H7 (cell line): ENCODE data around the gene RFX4. TPM values are rescaled to one million over a fixed set of nuclear protein-coding genes. Genes with fewer than 3 reads are reported as not detected.
"Not testable (repeated sequence)": the region's sequence is repeated elsewhere in the genome, so short reads cannot be mapped to it uniquely, and the experiment has no call there.

Experiments
- DNase-seq: peaks from one replicate; pipeline ENCODE4 v3.0.0; 2012
- H3K27me3 ChIP-seq: 2 replicates; pipeline ENCODE4 v1.6.0; 2011; ENCODE audit warnings: mild to moderate bottlenecking, low read length; ENCODE audit not compliant: control insufficient read depth, insufficient read depth
- H3K36me3 ChIP-seq: replicated peaks from 2 replicates; pipeline ENCODE4 v1.5.1; 2011; ENCODE audit warnings: low read length; ENCODE audit not compliant: control insufficient read depth, insufficient read depth
- H3K4me3 ChIP-seq: 2 replicates; pipeline ENCODE4 v1.5.1; 2011; ENCODE audit warnings: low read depth, mild to moderate bottlenecking, control low read depth, low read length, moderate library complexity; ENCODE audit not compliant: insufficient read depth
- total RNA-seq: library from RNA; depleted of rRNA; stranded (reverse); fragments of >200 nt; shearing (Covaris generic); gene quantifications from 2 replicates; pipeline ENCODE4 v1.2.3, GENCODE V29; 2014

The RFX4 gene
- total RNA-seq, 1 experiment from 2014 or later, result 0.83 TPM

DNA sequence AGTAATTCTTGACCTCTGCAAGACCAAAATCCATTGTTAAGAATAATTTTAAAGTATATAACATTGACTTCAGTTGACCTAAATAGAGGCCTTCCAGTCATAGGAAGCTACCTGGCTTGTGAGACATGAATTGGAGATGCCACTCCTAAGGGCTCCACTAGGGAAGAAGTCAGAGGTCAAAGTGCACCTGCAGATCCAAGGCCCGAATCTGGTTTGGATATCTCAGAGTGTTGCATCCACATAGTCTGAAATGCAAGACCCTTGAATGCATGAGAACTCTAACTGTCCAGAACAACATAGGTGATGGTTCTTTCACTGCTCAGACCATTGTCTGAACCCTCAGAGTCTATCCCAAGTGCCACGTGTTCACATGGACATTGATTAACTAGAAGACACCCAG, 22.4 kb downstream of the RFX4 start:
- no peaks in the 10 kb centered on the region for H3K27me3 ChIP-seq
- no peaks in the 10 kb centered on the region for H3K36me3 ChIP-seq
- no peak for DNase-seq
- H3K4me3 ChIP-seq, result no peak overlapping the region

DNA sequence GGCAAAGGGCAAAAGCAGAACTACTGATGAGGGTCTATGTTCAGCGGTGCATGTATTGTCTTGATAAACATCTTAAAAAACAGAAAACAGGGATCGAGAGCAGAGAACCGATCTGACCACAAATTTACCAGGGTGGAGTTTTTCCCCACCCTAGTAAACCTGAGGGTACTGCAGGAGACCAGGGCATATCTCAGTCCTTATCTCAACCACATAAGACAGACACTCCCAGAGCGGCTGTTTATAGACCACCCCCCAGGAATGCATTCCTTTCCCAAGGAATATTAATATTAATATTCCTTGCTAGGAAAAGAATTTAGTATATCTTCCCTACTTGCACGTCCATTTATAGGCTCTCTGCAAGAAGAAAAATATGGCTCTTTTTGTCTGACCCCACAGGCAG, 37.8 kb downstream of the RFX4 start:
- H3K27me3 ChIP-seq, H3K36me3 ChIP-seq, H3K4me3 ChIP-seq, DNase-seq: not testable (repeated sequence)

DNA sequence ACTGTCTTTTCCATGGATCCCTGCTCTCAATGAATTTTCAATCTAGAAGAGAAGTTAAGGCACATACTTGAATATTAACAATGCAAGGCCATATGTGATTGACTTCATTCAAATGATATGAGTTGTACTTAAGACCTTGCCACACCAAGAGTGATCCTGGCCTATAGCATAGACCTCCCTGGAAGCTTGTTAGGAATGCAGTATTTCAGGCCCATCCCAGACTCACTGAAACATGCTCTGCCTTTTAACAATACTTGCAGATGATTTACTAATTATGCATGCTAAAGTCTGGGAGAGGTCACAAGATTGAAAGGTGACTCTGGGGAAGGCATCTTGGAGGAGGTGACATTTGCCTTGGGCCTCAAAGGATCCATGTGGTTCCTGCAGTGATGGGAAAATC, 43.2 kb downstream of the RFX4 start:
- no peak for DNase-seq
- Histone ChIP-seq H3K4me3 (no peak overlapping the region), H3K36me3 (no peaks in the 10 kb centered on the region), H3K27me3 (no peaks in the 10 kb centered on the region)

DNA sequence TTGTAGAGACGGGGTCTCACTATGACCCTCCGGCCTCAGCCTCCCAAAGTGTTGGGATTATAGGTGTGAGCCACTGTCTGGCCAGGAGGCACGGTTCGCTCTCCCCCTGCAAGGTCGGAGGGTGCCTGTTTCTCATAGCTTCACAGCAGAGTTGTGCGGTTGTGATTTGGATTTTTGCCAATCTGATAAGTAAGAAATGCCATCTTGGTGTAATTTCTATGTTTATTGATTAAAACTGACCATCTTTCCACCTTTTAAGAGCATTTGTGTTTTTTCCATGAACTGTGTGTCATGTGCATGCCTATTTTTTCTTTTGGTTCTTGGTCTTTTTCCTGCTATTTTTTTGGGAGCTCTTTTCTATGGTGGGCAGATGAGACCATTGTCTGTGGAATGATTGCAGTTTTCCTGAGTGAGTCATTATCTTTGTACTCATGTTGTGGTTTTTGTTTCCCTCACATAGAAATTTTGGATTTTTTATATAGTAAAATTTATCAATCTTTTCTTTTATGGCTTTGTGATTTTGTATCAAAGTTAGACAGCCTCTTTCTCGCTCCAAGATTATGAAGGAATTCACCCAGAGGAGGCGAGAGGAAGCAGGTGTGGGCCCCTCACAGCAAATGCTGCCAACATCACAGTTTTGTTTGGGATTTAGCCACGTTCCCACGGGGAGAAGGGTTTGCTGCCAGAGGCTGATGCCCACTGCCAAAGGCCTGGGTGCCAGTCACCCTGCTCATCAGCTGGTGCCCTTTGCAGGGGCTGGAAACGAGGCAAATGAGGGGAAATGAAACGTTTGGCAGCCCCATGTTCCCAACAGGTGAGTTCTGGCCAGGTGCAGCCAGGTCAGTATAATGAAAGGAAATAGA, 47.2 kb downstream of the RFX4 start:
- H3K4me3 ChIP-seq, result no peak overlapping the region
- H3K36me3 ChIP-seq, result no peaks in the 10 kb centered on the region
- DNase-seq, result no peak
- no peaks in the 10 kb centered on the region for H3K27me3 ChIP-seq

DNA sequence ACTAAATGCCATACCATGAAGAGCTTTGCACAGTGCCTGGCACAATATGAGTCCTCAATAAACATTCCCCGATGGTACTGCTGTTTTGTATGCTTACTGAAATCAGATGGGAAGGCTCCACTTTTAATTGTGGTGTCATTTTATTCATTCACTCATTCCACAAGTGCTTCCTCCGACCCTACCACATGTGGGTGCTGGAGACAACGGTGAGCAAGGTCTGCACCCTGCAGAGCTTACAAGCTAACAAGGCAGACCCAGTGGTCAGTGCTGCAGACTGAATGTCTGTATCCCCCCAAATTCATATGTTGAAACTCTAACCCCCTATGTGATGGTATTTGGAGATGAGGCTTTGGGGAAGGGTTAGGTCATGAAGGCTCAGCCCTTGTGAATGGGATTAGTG, 48.3 kb downstream of the RFX4 start:
- DNase-seq, result no peak
- Histone ChIP-seq H3K4me3 (no peak overlapping the region), H3K27me3 (no peaks in the 10 kb centered on the region), H3K36me3 (no peaks in the 10 kb centered on the region)

DNA sequence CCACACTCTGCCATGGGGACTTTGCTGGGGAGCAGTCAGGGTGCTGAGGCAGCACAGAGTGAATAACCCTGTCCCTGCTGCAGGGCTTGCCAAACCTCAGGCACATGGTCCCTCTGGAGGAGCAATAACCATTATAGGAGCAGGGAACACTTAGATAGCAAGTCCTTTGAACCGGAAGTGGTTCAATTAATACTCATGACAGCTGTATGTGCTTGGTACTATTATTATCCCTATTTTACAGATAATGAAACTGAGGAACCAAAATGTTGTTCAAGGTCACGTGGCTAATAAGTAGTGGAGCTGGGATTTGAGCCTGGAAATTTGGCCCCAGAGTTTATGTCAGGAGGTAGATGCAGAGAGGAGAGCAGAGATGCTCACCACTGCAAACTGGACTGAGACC, 49.0 kb downstream of the RFX4 start:
- DNase-seq, result no peak
- no peak overlapping the region for H3K4me3 ChIP-seq
- no peaks in the 10 kb centered on the region for H3K36me3 ChIP-seq
- no peaks in the 10 kb centered on the region for H3K27me3 ChIP-seq

DNA sequence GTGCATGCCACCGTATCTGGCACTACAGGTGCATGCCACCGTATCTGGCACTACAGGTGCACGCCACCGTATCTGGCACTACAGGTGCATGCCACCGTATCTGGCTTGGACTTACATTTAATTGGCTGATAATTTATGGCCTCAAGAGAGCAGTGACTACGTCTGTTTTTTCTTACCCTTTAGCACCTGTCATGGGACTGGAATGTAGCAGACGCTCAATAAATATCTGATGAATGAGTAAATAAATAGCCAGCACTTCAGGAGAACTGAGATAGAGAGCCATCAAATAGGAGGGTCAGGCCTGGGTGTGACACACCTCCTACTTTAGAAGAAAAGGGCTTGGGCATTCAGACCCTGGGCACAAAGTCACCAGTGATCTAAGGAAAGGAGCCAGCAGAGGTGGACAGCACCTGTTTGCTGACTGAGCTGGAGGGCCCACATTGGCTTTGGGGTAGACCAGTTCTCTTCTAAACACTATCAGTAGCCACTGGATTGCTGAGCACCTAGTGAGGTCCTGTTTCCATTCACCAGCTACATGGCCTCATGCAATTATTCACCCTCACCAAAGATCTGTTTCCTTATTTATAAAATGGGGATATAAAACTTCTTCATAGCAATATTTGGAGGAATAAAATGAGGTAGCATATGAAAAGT, 50.1 kb downstream of the RFX4 start:
- no peaks in the 10 kb centered on the region for H3K36me3 ChIP-seq
- H3K4me3 ChIP-seq, result no peak overlapping the region
- DNase-seq, result no peak
- H3K27me3 ChIP-seq, result no peaks in the 10 kb centered on the region

DNA sequence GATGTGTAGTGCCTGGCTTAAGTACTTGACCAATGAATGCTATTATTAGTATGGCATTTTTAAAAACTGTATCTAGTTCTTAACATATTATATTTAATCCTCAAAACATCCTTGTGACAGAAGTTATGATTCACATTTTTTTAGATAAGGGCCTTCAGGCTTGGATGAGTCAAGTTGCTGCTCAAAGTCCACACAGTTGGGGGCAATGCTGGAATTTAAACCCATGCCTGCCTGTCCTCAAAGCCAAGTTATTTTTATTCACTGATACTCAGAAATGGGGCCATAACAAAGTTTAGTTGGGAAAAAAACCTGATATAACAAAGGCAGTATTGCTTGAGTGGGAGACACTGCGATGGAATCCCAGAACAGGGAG, 50.6 kb downstream of the RFX4 start:
- DNase-seq, result no peak
- Histone ChIP-seq H3K36me3 (no peaks in the 10 kb centered on the region), H3K27me3 (no peaks in the 10 kb centered on the region), H3K4me3 (no peak overlapping the region)

DNA sequence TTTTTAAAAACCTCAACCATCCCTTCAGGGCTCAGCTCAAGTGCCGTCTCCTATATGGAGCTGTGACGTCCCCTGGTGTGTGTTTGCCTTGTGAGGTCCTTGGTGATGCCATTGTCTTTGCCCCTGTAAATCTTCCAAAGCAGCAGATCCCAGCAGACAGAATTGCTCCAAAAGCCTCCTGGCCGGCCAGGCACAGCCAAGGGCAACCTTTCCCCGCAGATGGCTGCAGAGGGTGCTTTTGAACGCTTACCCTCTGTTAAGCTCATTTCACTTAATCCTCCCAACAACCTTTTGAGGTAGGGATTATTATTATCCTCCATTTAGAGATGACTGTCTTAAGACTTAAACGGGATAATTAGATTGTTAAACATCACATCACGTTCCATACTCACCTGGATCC, 51.4 kb downstream of the RFX4 start:
- H3K4me3 ChIP-seq, result no peak overlapping the region
- H3K36me3 ChIP-seq, result no peaks in the 10 kb centered on the region
- no peak for DNase-seq
- H3K27me3 ChIP-seq, result no peaks in the 10 kb centered on the region

DNA sequence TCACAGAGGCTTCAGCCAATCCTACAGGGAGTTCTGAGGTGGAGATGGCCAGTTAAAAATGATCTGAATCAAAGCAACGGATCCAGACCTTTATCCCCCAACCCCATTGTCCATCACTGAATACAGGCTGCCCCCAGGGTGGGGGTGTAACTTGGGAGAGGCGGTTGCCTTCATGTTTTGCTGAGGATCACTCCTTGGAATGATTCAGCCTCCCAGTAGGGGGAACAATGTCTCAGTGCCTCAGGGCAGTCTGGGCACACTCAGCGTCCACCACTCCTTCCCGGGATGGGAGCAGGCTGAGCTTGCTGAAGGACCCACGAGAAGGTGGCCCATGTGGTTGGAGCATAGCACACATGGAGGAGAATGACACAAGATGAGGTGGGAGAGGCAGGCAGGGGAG, 60.2 kb downstream of the RFX4 start:
- Histone ChIP-seq H3K27me3 (no peaks in the 10 kb centered on the region), H3K4me3 (no peak overlapping the region), H3K36me3 (no peaks in the 10 kb centered on the region)
- DNase-seq, result peak; percentile 18

DNA sequence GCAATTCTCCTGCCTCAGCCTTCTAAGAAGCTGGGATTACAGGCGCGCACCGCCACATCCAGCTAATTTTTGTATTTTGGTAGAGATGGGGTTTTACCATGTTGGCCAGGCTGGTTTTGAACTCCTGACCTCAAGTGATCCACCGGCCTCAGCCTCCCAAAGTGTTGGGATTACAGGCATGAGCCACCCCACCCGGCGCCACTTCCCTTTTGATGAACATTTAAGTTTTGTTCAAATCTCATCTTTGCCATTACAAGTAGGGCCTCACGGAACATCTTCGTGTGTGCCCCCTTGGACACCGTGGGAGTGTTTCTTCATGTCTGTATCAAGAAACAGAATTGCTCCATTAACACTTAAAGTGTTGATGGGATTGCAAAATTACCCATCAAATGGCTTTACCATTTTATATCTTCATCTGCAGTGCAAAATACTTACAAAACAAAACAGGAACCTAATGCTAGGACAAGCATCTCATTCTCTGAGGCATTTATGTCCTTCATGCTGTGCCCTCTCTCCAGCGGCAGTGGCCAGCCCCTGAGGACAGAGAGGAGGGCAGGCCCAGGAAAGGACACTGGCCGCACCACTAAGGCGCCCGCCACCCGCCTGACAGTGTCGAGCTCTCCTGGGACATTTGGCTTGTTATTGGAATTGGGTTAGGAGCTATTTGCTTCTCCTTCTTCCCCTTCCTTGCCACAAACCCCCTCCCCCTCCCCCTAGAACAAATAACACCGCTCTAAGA, 61.7 kb downstream of the RFX4 start:
- peak; percentile 22 for DNase-seq
- Histone ChIP-seq H3K36me3 (no peaks in the 10 kb centered on the region), H3K27me3 (no peaks in the 10 kb centered on the region), H3K4me3 (no peak overlapping the region)

DNA sequence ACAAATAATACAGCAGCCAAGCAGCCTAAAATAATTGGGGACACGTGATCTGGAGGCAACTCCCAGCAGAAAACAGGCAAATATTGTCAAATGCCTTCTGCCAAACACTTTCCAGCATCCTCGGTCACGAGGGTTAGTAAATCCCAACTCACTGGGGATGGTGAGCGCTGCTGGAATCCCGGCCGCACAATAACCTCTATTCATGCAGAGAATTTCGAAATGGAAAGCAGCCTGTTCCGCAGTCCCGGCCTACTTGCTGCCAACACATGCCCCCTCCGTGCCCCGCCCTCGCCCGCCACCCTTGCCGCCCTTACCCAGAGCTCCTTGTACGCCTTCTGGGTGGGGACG, 62.2 kb downstream of the RFX4 start:
- no peak overlapping the region for H3K4me3 ChIP-seq

DNA sequence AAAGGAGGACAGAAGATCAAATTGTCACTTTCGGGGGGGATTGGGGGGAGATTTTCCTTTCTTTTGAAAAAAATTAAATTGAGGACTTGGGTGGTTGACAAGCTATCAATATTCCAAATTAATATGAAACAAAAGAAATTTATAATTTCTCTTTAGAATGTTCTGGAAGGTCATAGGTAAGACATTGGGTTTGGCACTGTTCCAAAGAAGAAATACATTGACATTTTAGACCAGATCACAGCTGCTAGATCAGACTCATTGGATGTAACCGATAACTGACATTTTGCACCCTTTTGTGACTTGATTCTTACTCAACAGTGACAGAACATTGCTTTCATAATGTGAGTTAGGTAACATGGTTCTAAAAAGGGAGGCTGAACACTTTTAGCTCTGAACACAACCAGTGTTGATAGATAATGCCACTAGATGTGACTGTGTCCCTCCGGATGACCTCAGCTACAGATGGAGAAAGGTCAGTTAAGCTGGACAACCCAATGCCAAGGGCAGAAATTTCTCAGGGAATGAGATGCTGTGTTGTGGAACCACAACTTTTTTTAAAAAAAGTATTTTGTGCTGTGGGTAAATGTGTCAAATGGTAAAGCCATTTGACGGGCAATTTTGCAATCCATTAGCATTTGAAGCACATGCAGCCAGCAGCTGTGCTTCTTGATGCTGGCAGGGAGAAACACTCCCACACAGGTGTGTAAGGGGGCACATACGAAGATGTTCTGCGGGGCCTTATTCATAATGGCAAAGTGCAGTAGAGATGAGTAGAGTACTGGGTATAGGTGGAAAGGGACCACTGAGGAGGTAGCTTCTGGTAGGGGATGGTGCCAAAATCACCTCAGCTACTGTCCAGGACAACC, 62.9 kb downstream of the RFX4 start:
- Histone ChIP-seq H3K4me3 (no peak overlapping the region), H3K36me3 (no peaks in the 10 kb centered on the region), H3K27me3 (no peaks in the 10 kb centered on the region)
- no peak for DNase-seq

More for the DNA sequence above, 62.2 kb downstream of the RFX4 start:
- no peaks in the 10 kb centered on the region for H3K36me3 ChIP-seq
- H3K27me3 ChIP-seq, result no peaks in the 10 kb centered on the region
- DNase-seq, result peak; percentile 37

DNA sequence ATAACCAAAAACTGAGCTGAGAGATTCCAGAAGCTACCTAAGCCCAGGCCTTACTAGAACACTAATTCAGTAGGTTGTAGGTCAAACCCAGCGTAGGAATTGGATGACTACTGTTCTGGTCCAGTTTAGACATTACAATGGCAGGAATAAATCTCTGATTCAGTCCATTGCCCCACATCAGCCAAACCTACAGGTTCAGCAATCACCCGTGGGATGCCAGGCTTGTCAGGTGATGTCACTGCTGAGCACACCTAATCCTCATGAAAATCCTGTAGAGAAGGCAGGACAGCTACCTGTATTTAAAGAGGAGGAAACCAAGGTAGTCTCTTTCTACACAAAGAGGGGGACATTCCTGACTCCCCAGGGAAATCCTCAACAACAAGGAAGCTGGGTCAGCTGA, 63.7 kb downstream of the RFX4 start:
- H3K36me3 ChIP-seq, result no peaks in the 10 kb centered on the region
- DNase-seq, result no peak
- no peak overlapping the region for H3K4me3 ChIP-seq
- no peaks in the 10 kb centered on the region for H3K27me3 ChIP-seq
